Esophagus muscularis mucosa (tissue), 4 donors: ENCODE measurements around the gene ADK.

Experiments used
- CTCF ChIP-seq, 3 experiments: fragments of 200-600 bp in 2 of 3; fragments of 450-650 bp in 1 of 3; sonication (generic) in 2 of 3; IDR thresholded peaks; one replicate each; pipeline ENCODE4 v1.5.1; 2017 to 2019; ENCODE audit warnings: antibody characterized with exemption in 3 of 3, mild to moderate bottlenecking in 2 of 3, moderate library complexity in 1 of 3
- EP300 ChIP-seq: sonication (generic); formaldehyde crosslinking; IDR thresholded peaks from one replicate; pipeline ENCODE4 v1.6.1; 2017; ENCODE audit warnings: antibody characterized with exemption
- POLR2A ChIP-seq: fragments of 450-650 bp; IDR thresholded peaks from one replicate; pipeline ENCODE4 v1.6.1; 2017; ENCODE audit warnings: antibody characterized with exemption, moderate library complexity, mild to moderate bottlenecking, low read depth
- POLR2AphosphoS5 ChIP-seq, 2 donors: sonication (generic); formaldehyde crosslinking; IDR thresholded peaks; one replicate each; pipeline ENCODE4 v1.6.1; 2017; ENCODE audit warnings: antibody characterized with exemption in 2 of 2

- TF ChIP-seq CTCF (IDR thresholded peaks at IDR 0.05): peak; percentile 12 to 32 (median 28)
- no peak for TF ChIP-seq EP300
- TF ChIP-seq POLR2A: no peak
- no peak for TF ChIP-seq POLR2AphosphoS5 (IDR thresholded peaks at IDR 0.05)
Observed at GRCh38 chr10:74103560-74104258, 47.3 kb upstream of the ADK start.
